ENCODE measurements around the gene GMFB. TPM values are rescaled to one million over a fixed set of nuclear protein-coding genes. Genes with fewer than 3 reads are reported as not detected.

The GMFB gene
- polyA plus RNA-seq, 1 donor from 2014 or later, result 208 TPM

DNA sequence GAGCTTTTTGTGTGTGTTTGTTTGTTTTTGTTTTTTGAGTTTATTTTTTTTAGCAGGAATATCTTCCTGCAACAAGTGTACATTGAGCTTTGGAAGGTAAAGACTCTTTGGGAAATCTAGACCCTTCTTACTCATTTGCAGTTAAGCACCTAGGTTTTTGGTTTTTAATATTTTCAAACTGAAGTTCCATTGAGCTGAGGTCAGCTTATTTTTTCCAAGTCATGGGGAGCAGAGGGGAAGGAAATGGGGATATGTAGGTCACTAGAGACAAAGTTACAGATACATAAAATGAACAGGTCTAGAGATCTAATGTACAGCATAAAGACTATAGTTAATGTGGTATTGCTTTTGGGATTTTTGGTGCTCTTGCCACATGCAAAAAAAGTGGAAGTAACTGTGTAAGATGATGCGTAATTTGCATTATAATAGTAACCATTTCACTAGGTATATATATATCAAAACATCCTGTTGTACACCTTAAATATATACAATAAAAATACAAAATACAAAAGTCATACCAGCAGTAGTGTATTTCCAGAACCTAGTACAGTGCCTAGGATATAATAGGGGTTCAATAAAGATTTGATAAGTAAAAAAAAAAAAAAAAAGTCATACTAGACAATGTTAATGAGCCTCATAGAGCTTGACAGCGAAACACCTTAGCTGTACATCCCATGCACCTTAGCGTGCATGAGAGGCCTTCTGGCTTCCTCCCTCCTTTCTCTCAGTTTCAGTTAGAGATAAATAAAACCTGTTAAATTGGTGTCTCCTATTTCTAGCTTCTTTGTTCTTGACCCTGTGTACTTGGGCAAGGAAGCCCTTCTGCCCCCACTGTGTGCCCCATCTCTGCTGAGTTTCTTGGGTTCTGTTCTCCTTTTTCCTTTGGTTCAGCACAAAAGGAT lies 43.6 kb upstream of the GMFB start:
- Histone ChIP-seq H3K4me3 (ENCODE audit: low read length) (no peak overlapping the region), H3F3A (ENCODE audit: insufficient read depth, low read length, poor library complexity, severe bottlenecking) (no peaks in the 10 kb centered on the region), H3K9me3 (ENCODE audit: low read length) (no peaks in the 10 kb centered on the region), H3K36me3 (ENCODE audit: insufficient read depth, low read length) (peaks cover 4% of the 10 kb centered on the region), H4K20me1 (ENCODE audit: insufficient read depth) (no peaks in the 10 kb centered on the region), H3K9ac (ENCODE audit: low read length) (no peak overlapping the region), H2AFZ (ENCODE audit: low read depth, low read length) (no peak overlapping the region), H3K27ac (ENCODE audit: low read length) (no peak overlapping the region), H3K27me3 (ENCODE audit: insufficient read depth, low read depth, low read length) (no peaks in the 10 kb centered on the region), H3K79me2 (replicated peaks; ENCODE audit: insufficient read depth, low read length) (no peaks in the 10 kb centered on the region), H3K4me2 (ENCODE audit: low read length) (no peak overlapping the region), H3K9me2 (ENCODE audit: insufficient read depth, low read length) (no peaks in the 10 kb centered on the region)
- TF ChIP-seq SMC3 (conservative IDR thresholded peaks at IDR 0.05; ENCODE audit: poor library complexity) (no peak), POLR2AphosphoS5 (IDR thresholded peaks at IDR 0.05) (no peak), RAD21 (conservative IDR thresholded peaks at IDR 0.05) (no peak), TAF1 (IDR thresholded peaks at IDR 0.05; ENCODE audit: low read depth) (no peak)
- TF ChIP-seq, protein P1, sequence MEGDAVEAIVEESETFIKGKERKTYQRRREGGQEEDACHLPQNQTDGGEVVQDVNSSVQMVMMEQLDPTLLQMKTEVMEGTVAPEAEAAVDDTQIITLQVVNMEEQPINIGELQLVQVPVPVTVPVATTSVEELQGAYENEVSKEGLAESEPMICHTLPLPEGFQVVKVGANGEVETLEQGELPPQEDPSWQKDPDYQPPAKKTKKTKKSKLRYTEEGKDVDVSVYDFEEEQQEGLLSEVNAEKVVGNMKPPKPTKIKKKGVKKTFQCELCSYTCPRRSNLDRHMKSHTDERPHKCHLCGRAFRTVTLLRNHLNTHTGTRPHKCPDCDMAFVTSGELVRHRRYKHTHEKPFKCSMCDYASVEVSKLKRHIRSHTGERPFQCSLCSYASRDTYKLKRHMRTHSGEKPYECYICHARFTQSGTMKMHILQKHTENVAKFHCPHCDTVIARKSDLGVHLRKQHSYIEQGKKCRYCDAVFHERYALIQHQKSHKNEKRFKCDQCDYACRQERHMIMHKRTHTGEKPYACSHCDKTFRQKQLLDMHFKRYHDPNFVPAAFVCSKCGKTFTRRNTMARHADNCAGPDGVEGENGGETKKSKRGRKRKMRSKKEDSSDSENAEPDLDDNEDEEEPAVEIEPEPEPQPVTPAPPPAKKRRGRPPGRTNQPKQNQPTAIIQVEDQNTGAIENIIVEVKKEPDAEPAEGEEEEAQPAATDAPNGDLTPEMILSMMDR (IDR thresholded peaks at IDR 0.05; ENCODE audit: poor library complexity, severe bottlenecking), result no peak

DNA sequence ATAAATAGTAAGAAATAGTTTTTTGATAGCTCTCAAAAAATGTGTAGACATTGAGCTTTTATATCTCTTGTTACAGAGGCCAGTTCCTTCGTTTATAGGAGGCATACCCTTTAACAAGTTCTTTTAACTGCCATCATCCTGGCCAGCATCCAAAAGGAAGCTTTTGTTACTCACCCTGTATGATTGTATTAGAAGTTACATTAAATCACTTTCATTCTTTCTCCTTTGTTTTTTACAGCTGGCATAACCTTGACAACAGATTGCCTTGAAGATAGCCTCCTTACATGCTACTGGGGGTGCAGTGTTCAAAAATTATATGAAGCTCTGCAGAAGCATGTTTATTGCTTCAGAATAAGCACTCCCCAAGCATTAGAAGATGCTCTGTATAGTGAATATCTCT lies 41.0 kb upstream of the GMFB start:
- Histone ChIP-seq H3K79me2 (replicated peaks; ENCODE audit: insufficient read depth, low read length) (no peaks in the 10 kb centered on the region), H3K4me3 (ENCODE audit: low read length) (no peak overlapping the region), H3K36me3 (ENCODE audit: insufficient read depth, low read length) (no peaks in the 10 kb centered on the region), H3K4me2 (ENCODE audit: low read length) (no peak overlapping the region), H3K27ac (ENCODE audit: low read length) (no peak overlapping the region), H2AFZ (ENCODE audit: low read depth, low read length) (no peak overlapping the region), H4K20me1 (ENCODE audit: insufficient read depth) (no peaks in the 10 kb centered on the region), H3F3A (ENCODE audit: insufficient read depth, low read length, poor library complexity, severe bottlenecking) (no peaks in the 10 kb centered on the region), H3K9me2 (ENCODE audit: insufficient read depth, low read length) (no peaks in the 10 kb centered on the region), H3K9me3 (ENCODE audit: low read length) (no peaks in the 10 kb centered on the region), H3K27me3 (ENCODE audit: insufficient read depth, low read depth, low read length) (no peaks in the 10 kb centered on the region), H3K9ac (ENCODE audit: low read length) (no peak overlapping the region)
- no peak for TF ChIP-seq POLR2AphosphoS5 (IDR thresholded peaks at IDR 0.05)
- no peak for TF ChIP-seq SMC3 (conservative IDR thresholded peaks at IDR 0.05; ENCODE audit: poor library complexity)
- TF ChIP-seq EP300 (conservative IDR thresholded peaks at IDR 0.05; ENCODE audit: poor library complexity, severe bottlenecking), result no peak
- TF ChIP-seq, protein P2, sequence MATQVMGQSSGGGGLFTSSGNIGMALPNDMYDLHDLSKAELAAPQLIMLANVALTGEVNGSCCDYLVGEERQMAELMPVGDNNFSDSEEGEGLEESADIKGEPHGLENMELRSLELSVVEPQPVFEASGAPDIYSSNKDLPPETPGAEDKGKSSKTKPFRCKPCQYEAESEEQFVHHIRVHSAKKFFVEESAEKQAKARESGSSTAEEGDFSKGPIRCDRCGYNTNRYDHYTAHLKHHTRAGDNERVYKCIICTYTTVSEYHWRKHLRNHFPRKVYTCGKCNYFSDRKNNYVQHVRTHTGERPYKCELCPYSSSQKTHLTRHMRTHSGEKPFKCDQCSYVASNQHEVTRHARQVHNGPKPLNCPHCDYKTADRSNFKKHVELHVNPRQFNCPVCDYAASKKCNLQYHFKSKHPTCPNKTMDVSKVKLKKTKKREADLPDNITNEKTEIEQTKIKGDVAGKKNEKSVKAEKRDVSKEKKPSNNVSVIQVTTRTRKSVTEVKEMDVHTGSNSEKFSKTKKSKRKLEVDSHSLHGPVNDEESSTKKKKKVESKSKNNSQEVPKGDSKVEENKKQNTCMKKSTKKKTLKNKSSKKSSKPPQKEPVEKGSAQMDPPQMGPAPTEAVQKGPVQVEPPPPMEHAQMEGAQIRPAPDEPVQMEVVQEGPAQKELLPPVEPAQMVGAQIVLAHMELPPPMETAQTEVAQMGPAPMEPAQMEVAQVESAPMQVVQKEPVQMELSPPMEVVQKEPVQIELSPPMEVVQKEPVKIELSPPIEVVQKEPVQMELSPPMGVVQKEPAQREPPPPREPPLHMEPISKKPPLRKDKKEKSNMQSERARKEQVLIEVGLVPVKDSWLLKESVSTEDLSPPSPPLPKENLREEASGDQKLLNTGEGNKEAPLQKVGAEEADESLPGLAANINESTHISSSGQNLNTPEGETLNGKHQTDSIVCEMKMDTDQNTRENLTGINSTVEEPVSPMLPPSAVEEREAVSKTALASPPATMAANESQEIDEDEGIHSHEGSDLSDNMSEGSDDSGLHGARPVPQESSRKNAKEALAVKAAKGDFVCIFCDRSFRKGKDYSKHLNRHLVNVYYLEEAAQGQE (IDR thresholded peaks at IDR 0.05; ENCODE audit: borderline replicate concordance), result no peak
- no peak for TF ChIP-seq EZH2 (IDR thresholded peaks at IDR 0.05; ENCODE audit: borderline replicate concordance, insufficient read depth, low read length, poor library complexity, severe bottlenecking)
- TF ChIP-seq, protein P1 (IDR thresholded peaks at IDR 0.05; ENCODE audit: poor library complexity, severe bottlenecking), result no peak
- TF ChIP-seq TAF1 (IDR thresholded peaks at IDR 0.05; ENCODE audit: low read depth), result no peak
- TF ChIP-seq RAD21 (conservative IDR thresholded peaks at IDR 0.05), result no peak
- no peak for TF ChIP-seq MXI1 (conservative IDR thresholded peaks at IDR 0.05; ENCODE audit: poor library complexity, severe bottlenecking)

Measured in neural cell (in vitro differentiated cells).